Activated CD8-positive, alpha-beta memory T cell treated with anti-CD3 and anti-CD28 coated beads, Interleukin-2, amount 10 ng/mL, durations not matched to agents 7 days and 5 days (primary cell): ENCODE results near the gene TMEM101. TPM values are rescaled to one million over a fixed set of nuclear protein-coding genes. Genes with fewer than 3 reads are reported as not detected.
"Not testable (repeated sequence)": the region's sequence is repeated elsewhere in the genome, so short reads cannot be mapped to it uniquely, and the experiment has no call there.

Experiments used
- ATAC-seq: fragments of 150-1000 bp; cut with Tn5 transposase; one replicate; pipeline ENCODE4 v1.10.0; 2021; ENCODE audit warnings: moderate library complexity
- CTCF ChIA-PET: fragments of 350-600 bp; sonication (Branson Sonifier 250); formaldehyde crosslinking; loops from one replicate; lab custom pipeline; 2021; ENCODE audit warnings: antibody characterized with exemption; lab: Charles Lee
- DNase-seq: peaks from one replicate; pipeline ENCODE4 v3.0.0-alpha.2; 2020
- H3K27ac Mint-ChIP-seq: one replicate; pipeline ENCODE4 v1.8.0; 2021; ENCODE audit warnings: mild to moderate bottlenecking, mixed read lengths
- H3K27me3 Mint-ChIP-seq: one replicate; pipeline ENCODE4 v1.8.0; 2021; ENCODE audit warnings: mixed read lengths
- H3K36me3 Mint-ChIP-seq: one replicate; pipeline ENCODE4 v1.8.0; 2021; ENCODE audit warnings: mild to moderate bottlenecking, mixed read lengths
- H3K4me1 Mint-ChIP-seq: one replicate; pipeline ENCODE4 v1.8.0; 2021; ENCODE audit warnings: mixed read lengths
- H3K4me3 Mint-ChIP-seq: one replicate; pipeline ENCODE4 v1.8.0; 2021; ENCODE audit warnings: mild to moderate bottlenecking, moderate library complexity, mixed read lengths
- H3K9me3 Mint-ChIP-seq: one replicate; pipeline ENCODE4 v1.8.0; 2022; ENCODE audit warnings: low read depth, mixed read lengths
- total RNA-seq, 2 experiments: library from RNA; stranded (reverse); gene quantifications; one replicate each; pipeline ENCODE4 v1.2.3, GENCODE V29; 2021

Gene TMEM101
- total RNA-seq, 2 experiments from 2014 or later, result 28.9 to 29.3 TPM

GRCh38 chr17:43974382-43975266, 40.1 kb downstream of the TMEM101 start:
- CTCF ChIA-PET, result interaction anchor here (0.8 kb wide), 1 partner anchor 68 kb away, joined by 4 read pairs; the partner anchor contains the start of gene MPP2
- Mint-ChIP-seq H3K36me3 (no peaks in the 10 kb centered on the region), H3K9me3 (no peaks in the 10 kb centered on the region), H3K27ac (no peak overlapping the region), H3K4me3 (no peak overlapping the region), H3K4me1 (no peaks in the 10 kb centered on the region), H3K27me3 (peaks cover 35% of the 10 kb centered on the region)
- ATAC-seq (no peak), DNase-seq (no peak)

- H3K27ac Mint-ChIP-seq, H3K9me3 Mint-ChIP-seq, H3K4me1 Mint-ChIP-seq, DNase-seq, H3K4me3 Mint-ChIP-seq, H3K36me3 Mint-ChIP-seq, ATAC-seq: not testable (repeated sequence)
- CTCF ChIA-PET, result interaction anchor here (0.8 to 1.0 kb wide), 2 partner anchors 12 to 28 kb away, joined by 4 to 5 read pairs; no protein-coding TSS in a partner anchor
- peaks cover 31% of the 10 kb centered on the region for H3K27me3 Mint-ChIP-seq
Measured at GRCh38 chr17:43972444-43973212, 42.1 kb downstream of the TMEM101 start.

GRCh38 chr17:43971436-43971835, 43.3 kb downstream of the TMEM101 start:
- ATAC-seq, H3K4me1 Mint-ChIP-seq, H3K36me3 Mint-ChIP-seq, DNase-seq, H3K4me3 Mint-ChIP-seq, H3K27ac Mint-ChIP-seq, H3K9me3 Mint-ChIP-seq: not testable (repeated sequence)
- CTCF ChIA-PET, result interaction anchor here (1.0 kb wide), 1 partner anchor 27 kb away, joined by 4 read pairs; no protein-coding TSS in a partner anchor
- peaks cover 34% of the 10 kb centered on the region for H3K27me3 Mint-ChIP-seq

GRCh38 chr17:43970366-43970765, 44.4 kb downstream of the TMEM101 start:
- Mint-ChIP-seq H3K36me3 (no peaks in the 10 kb centered on the region), H3K4me1 (no peaks in the 10 kb centered on the region), H3K27ac (no peak overlapping the region), H3K9me3 (no peaks in the 10 kb centered on the region), H3K4me3 (no peak overlapping the region), H3K27me3 (peaks cover 37% of the 10 kb centered on the region)
- ATAC-seq (no peak), DNase-seq (no peak)
- CTCF ChIA-PET, result interaction anchor here (1.3 to 1.6 kb wide), 2 partner anchors 11 to 26 kb away, joined by 3 to 5 read pairs; no protein-coding TSS in a partner anchor

- DNase-seq (no peak), ATAC-seq (no peak)
- Mint-ChIP-seq H3K9me3 (no peaks in the 10 kb centered on the region), H3K27ac (no peak overlapping the region), H3K27me3 (peaks cover 50% of the 10 kb centered on the region), H3K4me3 (no peak overlapping the region), H3K4me1 (no peaks in the 10 kb centered on the region), H3K36me3 (no peaks in the 10 kb centered on the region)
- CTCF ChIA-PET, result interaction anchor here (0.7 to 1.6 kb wide), 3 partner anchors 24 to 59 kb away, joined by 3 to 7 read pairs (median 4); no protein-coding TSS in a partner anchor
Measured at GRCh38 chr17:43967251-43967875, 47.4 kb downstream of the TMEM101 start.

GRCh38 chr17:43966276-43966675, 48.5 kb downstream of the TMEM101 start:
- DNase-seq (no peak), ATAC-seq (no peak)
- Mint-ChIP-seq H3K4me1 (no peaks in the 10 kb centered on the region), H3K27me3 (peaks cover 51% of the 10 kb centered on the region), H3K4me3 (no peak overlapping the region), H3K27ac (no peak overlapping the region), H3K9me3 (no peaks in the 10 kb centered on the region), H3K36me3 (no peaks in the 10 kb centered on the region)
- CTCF ChIA-PET, result no interaction called here

- DNase-seq, result no peak
- Mint-ChIP-seq H3K27ac (no peak overlapping the region), H3K4me3 (no peak overlapping the region), H3K4me1 (no peaks in the 10 kb centered on the region), H3K9me3 (no peaks in the 10 kb centered on the region), H3K36me3 (no peaks in the 10 kb centered on the region), H3K27me3 (peaks cover 37% of the 10 kb centered on the region)
- CTCF ChIA-PET, result interaction anchor here (0.9 to 1.6 kb wide), 4 partner anchors 18 to 52 kb away, joined by 3 to 4 read pairs (median 3); no protein-coding TSS in a partner anchor
- no peak for ATAC-seq
Measured at GRCh38 chr17:43962479-43962878, 52.3 kb downstream of the TMEM101 start.

GRCh38 chr17:43961954-43962353, 52.8 kb downstream of the TMEM101 start:
- Mint-ChIP-seq H3K4me3 (no peak overlapping the region), H3K4me1 (no peaks in the 10 kb centered on the region), H3K27ac (no peak overlapping the region), H3K9me3 (no peaks in the 10 kb centered on the region), H3K36me3 (no peaks in the 10 kb centered on the region), H3K27me3 (peaks cover 36% of the 10 kb centered on the region)
- no peak for DNase-seq
- no peak for ATAC-seq
- CTCF ChIA-PET, result interaction anchor here (0.9 to 3.8 kb wide), 4 partner anchors 18 to 401 kb away, joined by 3 to 16 read pairs (median 4); partner anchors contain the start of gene FAM171A2

GRCh38 chr17:43961292-43961691, 53.5 kb downstream of the TMEM101 start:
- not testable (repeated sequence) for H3K36me3 Mint-ChIP-seq, H3K4me3 Mint-ChIP-seq, H3K9me3 Mint-ChIP-seq, H3K4me1 Mint-ChIP-seq, DNase-seq, H3K27ac Mint-ChIP-seq, ATAC-seq
- peaks cover 33% of the 10 kb centered on the region for H3K27me3 Mint-ChIP-seq
- CTCF ChIA-PET, result interaction anchor here (1.1 to 3.8 kb wide), 4 partner anchors 12 to 402 kb away, joined by 3 to 16 read pairs (median 4); partner anchors contain the start of gene FAM171A2

Other genes starting within 250 kb of the TMEM101 start
- gene DUSP3, start 236.0 kb downstream of the TMEM101 start, total RNA-seq, result 1 to 10 TPM; 5.6 to 6.0 TPM
- not detected for gene CFAP97D1, start 234.5 kb downstream of the TMEM101 start, total RNA-seq
- gene MPP3, start 181.8 kb downstream of the TMEM101 start, total RNA-seq, result not detected
- not detected for gene CD300LG, start 167.8 kb downstream of the TMEM101 start, total RNA-seq
- gene MPP2, start 107.4 kb downstream of the TMEM101 start, total RNA-seq, result under 1 TPM; 0.56 to 0.61 TPM
- gene PPY, start 72.5 kb downstream of the TMEM101 start, total RNA-seq, result not detected
- gene PYY, start 61.0 kb downstream of the TMEM101 start, total RNA-seq, result not detected
- gene NAGS, start 10.3 kb downstream of the TMEM101 start, total RNA-seq, result under 1 TPM; 0.33 to 0.76 TPM
- 10 to 100 TPM; 68.3 to 76.8 TPM for gene LSM12, start 51.7 kb upstream of the TMEM101 start, total RNA-seq
- gene G6PC3, start 55.8 kb upstream of the TMEM101 start, total RNA-seq, result 10 to 100 TPM; 21.7 to 25.6 TPM
- gene HDAC5, start 108.7 kb upstream of the TMEM101 start, total RNA-seq, result 10 to 100 TPM; 25.5 to 32.5 TPM
- 10 to 100 TPM; 19.8 to 23.1 TPM for gene HROB, start 127.0 kb upstream of the TMEM101 start, total RNA-seq
- under 1 TPM in 1 of 2 experiments, not detected in 1; 0.26 TPM for gene ASB16, start 155.7 kb upstream of the TMEM101 start, total RNA-seq
- gene TMUB2, start 172.0 kb upstream of the TMEM101 start, total RNA-seq, result 10 to 100 TPM; 31.4 to 34.1 TPM
- 100 to 1,000 TPM; 106 to 122 TPM for gene ATXN7L3, start 184.9 kb upstream of the TMEM101 start, total RNA-seq
- 100 to 1,000 TPM; 128 to 158 TPM for gene UBTF, start 204.7 kb upstream of the TMEM101 start, total RNA-seq